Right atrium auricular region (tissue), 2 donors: ENCODE results near the gene TET2. TPM values are rescaled to one million over a fixed set of nuclear protein-coding genes. Genes with fewer than 3 reads are reported as not detected.

Experiments
- DNase-seq: peaks from one replicate; pipeline ENCODE4 v3.0.0-alpha.2; 2019; ENCODE audit warnings: low spot score
- H3K27ac ChIP-seq, 2 donors: fragments of 200-600 bp; sonication (generic); 1 replicate in 1 of 2; 2 replicates in 1 of 2; pipeline ENCODE4 v1.5.1; 2016 to 2019
- H3K27me3 ChIP-seq, 2 donors: fragments of 200-600 bp; sonication (generic); one replicate each; pipeline versions ENCODE4 v1.5.1 to v1.6.0; 2017 to 2019
- H3K36me3 ChIP-seq: fragments of 200-600 bp; sonication (generic); one replicate; pipeline ENCODE4 v1.5.1; 2016
- H3K4me1 ChIP-seq, 2 donors: fragments of 200-600 bp; sonication (generic); one replicate each; pipeline versions ENCODE4 v1.5.1 to v1.6.0; 2017 to 2019
- H3K4me3 ChIP-seq, 2 donors: fragments of 200-600 bp; sonication (generic); 1 replicate in 1 of 2; 2 replicates in 1 of 2; pipeline ENCODE4 v1.5.1; 2017 to 2019; ENCODE audit warnings: mild to moderate bottlenecking in 1 of 2, moderate library complexity in 1 of 2
- H3K9me3 ChIP-seq, 2 donors: fragments of 200-600 bp; sonication (generic); one replicate each; pipeline ENCODE4 v1.5.1; 2019
- CTCF ChIP-seq, 2 donors: fragments of 200-600 bp; sonication (generic); IDR thresholded peaks; one replicate each; pipeline ENCODE4 v1.5.1; 2019; ENCODE audit warnings: antibody characterized with exemption in 2 of 2
- total RNA-seq, 2 donors: library from RNA; depleted of rRNA; stranded (reverse); fragments of >200 nt; gene quantifications; one replicate each; pipeline ENCODE4 v1.1.0, GENCODE V29; 2016

TET2 gene
- total RNA-seq, 2 donors from 2014 or later = 15.4 to 16.2 TPM

GRCh38 chr4:105192910-105193309, 46.2 kb downstream of the TET2 start:
- no peak for TF ChIP-seq CTCF (IDR thresholded peaks at IDR 0.05)
- Histone ChIP-seq H3K36me3 (no peaks in the 10 kb centered on the region), H3K9me3 (no peaks in the 10 kb centered on the region), H3K4me3 (no peak overlapping the region), H3K4me1 (peaks cover 0 to 45% of the 10 kb centered on the region in 2 donors), H3K27me3 (no peaks in the 10 kb centered on the region), H3K27ac (peak overlapping the region in 1 of 2 donors; percentile 55)
- no peak for DNase-seq

GRCh38 chr4:105193536-105193935, 46.9 kb downstream of the TET2 start:
- H3K27me3 ChIP-seq = no peaks in the 10 kb centered on the region
- H3K36me3 ChIP-seq = no peaks in the 10 kb centered on the region
- no peak overlapping the region for H3K27ac ChIP-seq
- H3K4me1 ChIP-seq = peaks cover 0 to 51% of the 10 kb centered on the region in 2 donors
- no peak overlapping the region for H3K4me3 ChIP-seq
- no peaks in the 10 kb centered on the region for H3K9me3 ChIP-seq
- no peak for DNase-seq
- no peak for TF ChIP-seq CTCF (IDR thresholded peaks at IDR 0.05)

- no peaks in the 10 kb centered on the region for H3K27me3 ChIP-seq
- no peaks in the 10 kb centered on the region for H3K9me3 ChIP-seq
- H3K27ac ChIP-seq = no peak overlapping the region
- peaks cover 0 to 55% of the 10 kb centered on the region in 2 donors for H3K4me1 ChIP-seq
- no peak overlapping the region for H3K4me3 ChIP-seq
- TF ChIP-seq CTCF (IDR thresholded peaks at IDR 0.05) = no peak
- no peak for DNase-seq
- no peaks in the 10 kb centered on the region for H3K36me3 ChIP-seq
Observed at GRCh38 chr4:105194328-105195231, 47.9 kb downstream of the TET2 start.

GRCh38 chr4:105196523-105197145, 50.0 kb downstream of the TET2 start:
- DNase-seq = no peak
- peak overlapping the region; percentile 19 to 54 for H3K27ac ChIP-seq
- H3K27me3 ChIP-seq = no peaks in the 10 kb centered on the region
- peak in 1 of 2 donors; percentile 48 for TF ChIP-seq CTCF (IDR thresholded peaks at IDR 0.05)
- no peak overlapping the region for H3K4me3 ChIP-seq
- H3K36me3 ChIP-seq = no peaks in the 10 kb centered on the region
- peaks cover 0 to 46% of the 10 kb centered on the region in 2 donors for H3K4me1 ChIP-seq
- H3K9me3 ChIP-seq = no peaks in the 10 kb centered on the region

- no peaks in the 10 kb centered on the region for H3K27me3 ChIP-seq
- no peaks in the 10 kb centered on the region for H3K9me3 ChIP-seq
- H3K36me3 ChIP-seq = no peaks in the 10 kb centered on the region
- H3K4me3 ChIP-seq = no peak overlapping the region
- no peak overlapping the region for H3K27ac ChIP-seq
- TF ChIP-seq CTCF (IDR thresholded peaks at IDR 0.05) = no peak
- peaks cover 0 to 37% of the 10 kb centered on the region in 2 donors for H3K4me1 ChIP-seq
- no peak for DNase-seq
Observed at GRCh38 chr4:105197777-105198176, 51.1 kb downstream of the TET2 start.
